ENCODE data around the gene SFRP5.

The SFRP5 gene

GRCh38 chr10:97744405-97745035 is 27.3 kb downstream of the SFRP5 start:
- Mint-ChIP-seq H3K4me3 (no peak overlapping the region), H3K27ac (no peak overlapping the region), H3K36me3 (ENCODE audit: low read depth) (peaks cover 44% of the 10 kb centered on the region), H3K9me3 (no peaks in the 10 kb centered on the region), H3K27me3 (ENCODE audit: low read depth) (no peaks in the 10 kb centered on the region), H3K4me1 (ENCODE audit: low read depth) (peaks cover 16% of the 10 kb centered on the region)

GRCh38 chr10:97743169-97743943 is 28.4 kb downstream of the SFRP5 start:
- Mint-ChIP-seq H3K4me3 (no peak overlapping the region), H3K4me1 (ENCODE audit: low read depth) (peaks cover 20% of the 10 kb centered on the region), H3K9me3 (no peaks in the 10 kb centered on the region), H3K27ac (no peak overlapping the region), H3K36me3 (ENCODE audit: low read depth) (peaks cover 47% of the 10 kb centered on the region), H3K27me3 (ENCODE audit: low read depth) (no peaks in the 10 kb centered on the region)

- no peaks in the 10 kb centered on the region for H3K27me3 Mint-ChIP-seq (ENCODE audit: low read depth)
- H3K36me3 Mint-ChIP-seq (ENCODE audit: low read depth): peaks cover 43% of the 10 kb centered on the region
- H3K4me3 Mint-ChIP-seq: no peak overlapping the region
- H3K9me3 Mint-ChIP-seq: no peaks in the 10 kb centered on the region
- no peak overlapping the region for H3K27ac Mint-ChIP-seq
- H3K4me1 Mint-ChIP-seq (ENCODE audit: low read depth): peaks cover 33% of the 10 kb centered on the region
These were observed 31.2 kb downstream of the SFRP5 start for GRCh38 chr10:97740613-97741012.

GRCh38 chr10:97738616-97739015 is 33.2 kb downstream of the SFRP5 start:
- Mint-ChIP-seq H3K4me3 (peak overlapping the region; percentile 92), H3K36me3 (ENCODE audit: low read depth) (peaks cover 27% of the 10 kb centered on the region), H3K27me3 (ENCODE audit: low read depth) (no peaks in the 10 kb centered on the region), H3K4me1 (ENCODE audit: low read depth) (peaks cover 31% of the 10 kb centered on the region), H3K9me3 (no peaks in the 10 kb centered on the region), H3K27ac (no peak overlapping the region)

- Mint-ChIP-seq H3K27ac (peak overlapping the region; percentile 99), H3K4me1 (ENCODE audit: low read depth) (peaks cover 28% of the 10 kb centered on the region), H3K9me3 (no peaks in the 10 kb centered on the region), H3K4me3 (peak overlapping the region; percentile 92), H3K36me3 (ENCODE audit: low read depth) (peaks cover 23% of the 10 kb centered on the region), H3K27me3 (ENCODE audit: low read depth) (no peaks in the 10 kb centered on the region)
These were observed 34.0 kb downstream of the SFRP5 start for GRCh38 chr10:97737770-97738265.

- Mint-ChIP-seq H3K36me3 (ENCODE audit: low read depth) (peaks cover 21% of the 10 kb centered on the region), H3K4me3 (peak within 1 kb of the TSS; percentile 92), H3K27ac (peak within 1 kb of the TSS; percentile 99), H3K27me3 (ENCODE audit: low read depth) (no peaks in the 10 kb centered on the region), H3K9me3 (no peaks in the 10 kb centered on the region), H3K4me1 (ENCODE audit: low read depth) (peaks cover 27% of the 10 kb centered on the region)
These were observed 34.7 kb downstream of the SFRP5 start, which contains the start of gene ZFYVE27 for GRCh38 chr10:97736902-97737769. TSS of gene ZFYVE27 (plus strand) at chr10:97737128. CDS start at chr10:97738478, 1,350 bp downstream.

GRCh38 chr10:97736403-97736901 is 35.3 kb downstream of the SFRP5 start:
- H3K9me3 Mint-ChIP-seq: no peaks in the 10 kb centered on the region
- H3K4me3 Mint-ChIP-seq: peak overlapping the region; percentile 92
- H3K27me3 Mint-ChIP-seq (ENCODE audit: low read depth): no peaks in the 10 kb centered on the region
- H3K4me1 Mint-ChIP-seq (ENCODE audit: low read depth): peaks cover 25% of the 10 kb centered on the region
- peak overlapping the region; percentile 99 for H3K27ac Mint-ChIP-seq
- H3K36me3 Mint-ChIP-seq (ENCODE audit: low read depth): peaks cover 19% of the 10 kb centered on the region

- Mint-ChIP-seq H3K36me3 (ENCODE audit: low read depth) (peaks cover 5% of the 10 kb centered on the region), H3K4me3 (no peak overlapping the region), H3K27ac (no peak overlapping the region), H3K4me1 (ENCODE audit: low read depth) (peaks cover 18% of the 10 kb centered on the region), H3K9me3 (no peaks in the 10 kb centered on the region), H3K27me3 (ENCODE audit: low read depth) (no peaks in the 10 kb centered on the region)
These were observed 37.8 kb downstream of the SFRP5 start for GRCh38 chr10:97734021-97734420.

- no peak overlapping the region for H3K4me3 Mint-ChIP-seq
- peaks cover 15% of the 10 kb centered on the region for H3K4me1 Mint-ChIP-seq (ENCODE audit: low read depth)
- no peaks in the 10 kb centered on the region for H3K27me3 Mint-ChIP-seq (ENCODE audit: low read depth)
These were observed 38.5 kb downstream of the SFRP5 start for GRCh38 chr10:97733256-97733655.

GRCh38 chr10:97732052-97732359 is 39.8 kb downstream of the SFRP5 start:
- no peak overlapping the region for H3K27ac Mint-ChIP-seq
- no peaks in the 10 kb centered on the region for H3K9me3 Mint-ChIP-seq
- no peak overlapping the region for H3K4me3 Mint-ChIP-seq
- H3K27me3 Mint-ChIP-seq (ENCODE audit: low read depth): no peaks in the 10 kb centered on the region
- peaks cover 2% of the 10 kb centered on the region for H3K36me3 Mint-ChIP-seq (ENCODE audit: low read depth)
- H3K4me1 Mint-ChIP-seq (ENCODE audit: low read depth): peaks cover 7% of the 10 kb centered on the region

More at GRCh38 chr10:97733256-97733655, 38.5 kb downstream of the SFRP5 start:
- no peaks in the 10 kb centered on the region for H3K9me3 Mint-ChIP-seq
- H3K27ac Mint-ChIP-seq: no peak overlapping the region
- peaks cover 5% of the 10 kb centered on the region for H3K36me3 Mint-ChIP-seq (ENCODE audit: low read depth)

- no peaks in the 10 kb centered on the region for H3K27me3 Mint-ChIP-seq (ENCODE audit: low read depth)
- H3K9me3 Mint-ChIP-seq: no peaks in the 10 kb centered on the region
- no peaks in the 10 kb centered on the region for H3K36me3 Mint-ChIP-seq (ENCODE audit: low read depth)
- H3K4me3 Mint-ChIP-seq: no peak overlapping the region
- peaks cover 6% of the 10 kb centered on the region for H3K4me1 Mint-ChIP-seq (ENCODE audit: low read depth)
- no peak overlapping the region for H3K27ac Mint-ChIP-seq
These were observed 40.3 kb downstream of the SFRP5 start for GRCh38 chr10:97731346-97732051.

- H3K27me3 Mint-ChIP-seq (ENCODE audit: low read depth): peaks cover 5% of the 10 kb centered on the region
- H3K4me1 Mint-ChIP-seq (ENCODE audit: low read depth): peaks cover 7% of the 10 kb centered on the region
- no peaks in the 10 kb centered on the region for H3K36me3 Mint-ChIP-seq (ENCODE audit: low read depth)
- H3K27ac Mint-ChIP-seq: no peak overlapping the region
- no peaks in the 10 kb centered on the region for H3K9me3 Mint-ChIP-seq
- H3K4me3 Mint-ChIP-seq: no peak overlapping the region
These were observed 42.8 kb downstream of the SFRP5 start for GRCh38 chr10:97729014-97729413.

- Mint-ChIP-seq H3K27ac (no peak overlapping the region), H3K4me1 (ENCODE audit: low read depth) (peaks cover 8% of the 10 kb centered on the region), H3K4me3 (no peak overlapping the region), H3K9me3 (no peaks in the 10 kb centered on the region), H3K27me3 (ENCODE audit: low read depth) (peaks cover 5% of the 10 kb centered on the region), H3K36me3 (ENCODE audit: low read depth) (no peaks in the 10 kb centered on the region)
These were observed 45.1 kb downstream of the SFRP5 start for GRCh38 chr10:97726636-97727178.
